Endodermal cell (in vitro differentiated cells): Measurements from ENCODE around the gene ALG14. TPM values are rescaled to one million over a fixed set of nuclear protein-coding genes. Genes with fewer than 3 reads are reported as not detected.

Experiments used
- DNase-seq: peaks from one replicate; pipeline ENCODE4 v3.0.0-alpha.2; 2017
- H3K27ac ChIP-seq: 2 replicates; pipeline ENCODE4 v1.5.1; 2013; ENCODE audit warnings: mild to moderate bottlenecking, low read depth, low read length, moderate library complexity
- H3K27me3 ChIP-seq: 2 replicates; pipeline ENCODE4 v1.6.1; 2013; ENCODE audit warnings: mild to moderate bottlenecking, low read length, moderate library complexity; ENCODE audit not compliant: insufficient read depth, control insufficient read depth, poor library complexity, severe bottlenecking
- H3K36me3 ChIP-seq: 2 replicates; pipeline ENCODE4 v1.7.0; 2013; ENCODE audit warnings: mild to moderate bottlenecking, low read length, moderate library complexity; ENCODE audit not compliant: control insufficient read depth, insufficient read depth
- H3K4me1 ChIP-seq: one replicate; pipeline ENCODE4 v1.7.0; 2013; ENCODE audit warnings: low read length; ENCODE audit not compliant: control insufficient read depth, insufficient read depth
- H3K4me3 ChIP-seq: 2 replicates; pipeline ENCODE4 v1.5.1; 2013; ENCODE audit warnings: mild to moderate bottlenecking, low read length, moderate library complexity
- H3K9ac ChIP-seq: 2 replicates; pipeline ENCODE4 v1.6.1; 2013; ENCODE audit warnings: mild to moderate bottlenecking, low read length, moderate library complexity; ENCODE audit not compliant: poor library complexity, severe bottlenecking; ENCODE audit errors: extremely low read depth
- H3K9me3 ChIP-seq: 2 replicates; pipeline ENCODE4 v1.6.1; 2013; ENCODE audit warnings: mild to moderate bottlenecking, low read length, moderate library complexity; ENCODE audit not compliant: control insufficient read depth
- H3K27ac Mint-ChIP-seq: 2 replicates; pipeline ENCODE4 v1.8.0; 2020; ENCODE audit warnings: mixed read lengths
- H3K27me3 Mint-ChIP-seq: 2 replicates; pipeline ENCODE4 v1.8.0; 2021; ENCODE audit warnings: mild to moderate bottlenecking, mixed read lengths; ENCODE audit not compliant: insufficient read depth
- H3K36me3 Mint-ChIP-seq: 2 replicates; pipeline ENCODE4 v1.8.0; 2020; ENCODE audit warnings: low read depth, mixed read lengths
- H3K4me1 Mint-ChIP-seq: 2 replicates; pipeline ENCODE4 v1.8.0; 2020; ENCODE audit warnings: mixed read lengths
- H3K4me3 Mint-ChIP-seq: 2 replicates; pipeline ENCODE4 v1.8.0; 2020; ENCODE audit warnings: mild to moderate bottlenecking, moderate library complexity, mixed read lengths
- H3K9me3 Mint-ChIP-seq: 2 replicates; pipeline ENCODE4 v1.8.0; 2020; ENCODE audit warnings: mild to moderate bottlenecking, mixed read lengths
- WGBS, 2 experiments: methylation state at CpG; one replicate each; pipeline versions ENCODE4 v1.1.5 to v1.1.7; 2013; ENCODE audit warnings: missing lambda C conversion rate in 2 of 2, mixed read lengths in 1 of 2; ENCODE audit not compliant: insufficient coverage in 1 of 2, insufficient read length in 1 of 2; 5-methylcytosine and 5-hydroxymethylcytosine counted together
- total RNA-seq, 2 donors: library from RNA; stranded (reverse); fragmentation: NEBNext Ultra II Directional in 1 of 2; extraction: Animal tissue kit (Norgen Biotek cat#: 25700) in 1 of 2; gene quantifications; 2 replicates in 1 of 2; 3 replicates in 1 of 2; pipeline ENCODE4 v1.2.1, GENCODE V29; 2021
- TF ChIP-seq, protein P1 (sequence below): fragments of 200-600 bp; sonication (generic); conservative IDR thresholded peaks from 2 replicates; pipeline ENCODE4 v1.5.0; 2021; ENCODE audit warnings: antibody characterized with exemption, mild to moderate bottlenecking

Gene ALG14
- total RNA-seq, 2 donors from 2014 or later, result 5.9 to 7.0 TPM

DNA sequence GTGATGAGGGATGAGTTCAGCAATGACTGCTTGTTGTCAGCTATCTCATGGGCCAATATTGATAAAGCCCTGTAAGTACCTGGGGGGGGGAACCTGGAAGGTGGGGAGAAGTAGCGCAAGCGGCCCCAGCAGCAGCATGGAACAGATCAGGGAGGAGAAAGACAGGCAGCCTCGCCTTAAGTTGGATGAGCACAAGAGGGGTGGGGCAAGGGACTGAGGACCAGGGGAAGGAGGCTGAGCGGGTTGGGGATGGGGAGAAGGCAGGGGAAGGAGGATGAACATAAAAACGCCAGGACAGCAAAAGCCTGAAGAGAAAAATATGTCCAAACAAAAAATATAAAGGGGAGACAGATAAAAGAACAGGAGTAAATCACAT, 70.6 kb downstream of the ALG14 start:
- Mint-ChIP-seq H3K36me3 (no peaks in the 10 kb centered on the region), H3K4me1 (peaks cover 14% of the 10 kb centered on the region)

DNA sequence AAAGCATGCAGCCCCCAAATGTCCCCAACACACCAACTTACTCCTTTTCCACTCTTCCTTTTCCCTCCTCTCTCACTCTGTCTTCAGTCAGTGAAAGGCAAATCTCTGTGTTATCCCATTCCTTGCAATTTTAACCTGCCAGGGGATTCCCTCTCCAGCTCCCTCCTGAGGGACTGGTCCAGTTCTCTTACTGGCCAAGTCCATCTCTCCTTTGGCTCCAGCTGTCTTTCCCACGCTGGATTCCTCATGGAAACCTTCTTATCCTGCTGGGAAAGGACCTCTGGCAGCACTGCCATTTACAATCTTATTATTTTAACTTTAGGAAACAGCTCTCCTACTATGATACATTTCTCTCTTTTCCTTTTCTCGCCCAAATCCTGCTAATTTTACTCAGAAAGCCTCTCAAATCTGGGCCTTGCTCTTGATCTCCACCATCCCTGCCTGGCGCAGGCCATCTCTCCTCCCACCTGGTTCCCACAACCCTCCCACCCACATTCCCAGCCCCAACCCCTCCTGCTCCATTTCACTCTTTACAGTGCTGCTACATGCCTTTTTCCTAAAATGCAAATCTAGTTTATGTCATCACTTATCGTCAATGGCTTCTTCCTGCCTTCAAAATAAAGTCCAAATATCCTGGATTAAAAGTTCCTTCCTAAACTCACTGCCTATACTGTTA, 73.2 kb downstream of the ALG14 start:
- Mint-ChIP-seq H3K27me3 (no peaks in the 10 kb centered on the region), H3K36me3 (no peaks in the 10 kb centered on the region), H3K4me3 (no peak overlapping the region), H3K4me1 (peaks cover 14% of the 10 kb centered on the region), H3K27ac (no peak overlapping the region), H3K9me3 (no peaks in the 10 kb centered on the region)
- WGBS, 2 experiments, result 88 to 89% methylated on average over 3 to 4 of the region's 4 CpGs
- TF ChIP-seq, protein P1, sequence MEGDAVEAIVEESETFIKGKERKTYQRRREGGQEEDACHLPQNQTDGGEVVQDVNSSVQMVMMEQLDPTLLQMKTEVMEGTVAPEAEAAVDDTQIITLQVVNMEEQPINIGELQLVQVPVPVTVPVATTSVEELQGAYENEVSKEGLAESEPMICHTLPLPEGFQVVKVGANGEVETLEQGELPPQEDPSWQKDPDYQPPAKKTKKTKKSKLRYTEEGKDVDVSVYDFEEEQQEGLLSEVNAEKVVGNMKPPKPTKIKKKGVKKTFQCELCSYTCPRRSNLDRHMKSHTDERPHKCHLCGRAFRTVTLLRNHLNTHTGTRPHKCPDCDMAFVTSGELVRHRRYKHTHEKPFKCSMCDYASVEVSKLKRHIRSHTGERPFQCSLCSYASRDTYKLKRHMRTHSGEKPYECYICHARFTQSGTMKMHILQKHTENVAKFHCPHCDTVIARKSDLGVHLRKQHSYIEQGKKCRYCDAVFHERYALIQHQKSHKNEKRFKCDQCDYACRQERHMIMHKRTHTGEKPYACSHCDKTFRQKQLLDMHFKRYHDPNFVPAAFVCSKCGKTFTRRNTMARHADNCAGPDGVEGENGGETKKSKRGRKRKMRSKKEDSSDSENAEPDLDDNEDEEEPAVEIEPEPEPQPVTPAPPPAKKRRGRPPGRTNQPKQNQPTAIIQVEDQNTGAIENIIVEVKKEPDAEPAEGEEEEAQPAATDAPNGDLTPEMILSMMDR, result no peak
- Histone ChIP-seq H3K27me3 (no peaks in the 10 kb centered on the region), H3K36me3 (no peaks in the 10 kb centered on the region), H3K9me3 (no peaks in the 10 kb centered on the region), H3K4me1 (peaks cover 5% of the 10 kb centered on the region), H3K27ac (no peak overlapping the region), H3K4me3 (no peak overlapping the region), H3K9ac (no peak overlapping the region)
- DNase-seq, result no peak

More for the DNA sequence above, 70.6 kb downstream of the ALG14 start:
- Histone ChIP-seq H3K4me1 (peaks cover 5% of the 10 kb centered on the region), H3K4me3 (no peak overlapping the region), H3K9ac (no peak overlapping the region), H3K9me3 (no peaks in the 10 kb centered on the region), H3K27ac (no peak overlapping the region), H3K36me3 (no peaks in the 10 kb centered on the region), H3K27me3 (no peaks in the 10 kb centered on the region)
- TF ChIP-seq, protein P1, result no peak
- Mint-ChIP-seq H3K27ac (no peak overlapping the region), H3K27me3 (no peaks in the 10 kb centered on the region), H3K4me3 (no peak overlapping the region), H3K9me3 (no peaks in the 10 kb centered on the region)
- WGBS, 2 experiments, result 76 to 81% methylated on average over 3 to 5 of the region's 5 CpGs
- no peak for DNase-seq

DNA sequence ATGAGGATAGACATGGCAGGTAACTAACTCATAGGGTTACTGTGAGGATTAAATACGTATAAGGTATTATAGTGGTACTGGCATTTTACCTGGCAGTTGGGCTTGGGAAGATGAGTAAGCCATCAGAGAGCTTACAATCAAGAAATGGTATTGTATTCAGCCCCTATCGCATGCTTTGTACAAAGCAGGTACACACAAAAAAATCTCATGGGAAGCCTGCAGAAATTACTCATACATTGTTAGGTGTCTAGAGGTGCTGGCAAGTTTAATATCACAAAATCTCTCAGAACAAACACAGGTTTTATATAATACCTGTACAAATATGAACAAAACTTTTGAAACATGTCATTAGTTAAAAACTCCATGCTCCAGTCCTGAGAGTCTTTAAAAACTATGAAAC, 74.0 kb downstream of the ALG14 start:
- no peak overlapping the region for H3K27ac Mint-ChIP-seq
- H3K27me3 ChIP-seq, result no peaks in the 10 kb centered on the region
- no peaks in the 10 kb centered on the region for H3K9me3 ChIP-seq
- H3K36me3 Mint-ChIP-seq, result no peaks in the 10 kb centered on the region
- H3K36me3 ChIP-seq, result no peaks in the 10 kb centered on the region
- 93 to 97% methylated on average over 2 of the region's 2 CpGs for WGBS, 2 experiments
- TF ChIP-seq, protein P1, result no peak
- peak overlapping the region; percentile 85 for H3K27ac ChIP-seq
- H3K27me3 Mint-ChIP-seq, result no peaks in the 10 kb centered on the region
- H3K9ac ChIP-seq, result no peak overlapping the region
- no peak for DNase-seq
- H3K4me3 Mint-ChIP-seq, result no peak overlapping the region
- no peak overlapping the region for H3K4me3 ChIP-seq
- peaks cover 9% of the 10 kb centered on the region for H3K4me1 ChIP-seq
- peaks cover 19% of the 10 kb centered on the region for H3K4me1 Mint-ChIP-seq
- H3K9me3 Mint-ChIP-seq, result no peaks in the 10 kb centered on the region
